Measurements from ENCODE around the gene TAGLN3. TPM values are rescaled to one million over a fixed set of nuclear protein-coding genes. Genes with fewer than 3 reads are reported as not detected.

TAGLN3 gene
- total RNA-seq, 4 donors from 2014 or later: not detected

DNA sequence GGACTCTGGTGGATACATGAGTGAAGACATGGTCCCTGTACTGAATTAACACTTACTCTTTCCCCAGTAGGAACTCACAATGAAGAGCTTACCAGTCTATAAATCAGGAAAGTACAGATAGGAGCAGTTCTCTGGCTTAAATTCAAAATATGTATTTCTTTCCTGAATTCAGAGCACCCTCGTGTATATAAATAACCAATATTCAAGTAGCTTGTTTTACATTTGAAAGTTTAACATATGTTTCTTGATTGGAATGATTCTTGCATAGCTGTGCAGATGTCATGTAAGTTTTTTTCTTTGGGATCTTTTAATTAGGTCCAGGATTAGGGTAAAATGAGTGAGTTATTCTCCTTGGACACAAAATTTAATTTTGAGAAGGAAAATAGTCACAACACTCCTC lies 21.0 kb downstream of the TAGLN3 start:
- in situ Hi-C loops (cut with MboI; ENCODE audit: low sequenced_read_pairs in 4 of 4) (no loop called here), intact Hi-C loops (cut with DNase I; ENCODE audit: low total_unique reads) (no loop called here)
- no peak overlapping the region for H3K27ac ChIP-seq
- no peak for DNase-seq
- no peaks in the 10 kb centered on the region for H3K36me3 ChIP-seq
- no peak for ATAC-seq
- no peak overlapping the region for H3K4me3 ChIP-seq
- no peaks in the 10 kb centered on the region for H3K4me1 ChIP-seq
- TF ChIP-seq POLR2A (IDR thresholded peaks at IDR 0.05) (no peak), CTCF (IDR thresholded peaks at IDR 0.05 in 4 of 5, conservative IDR thresholded peaks at IDR 0.05 in 1 of 5) (no peak)
- no peaks in the 10 kb centered on the region for H3K9me3 ChIP-seq
- H3K27me3 ChIP-seq: no peaks in the 10 kb centered on the region

GRCh38 chr3:112020674-112021085 lies 22.0 kb downstream of the TAGLN3 start:
- DNase-seq (no peak), ATAC-seq (no peak)
- Histone ChIP-seq H3K4me3 (no peak overlapping the region), H3K36me3 (no peaks in the 10 kb centered on the region), H3K27ac (no peak overlapping the region), H3K27me3 (no peaks in the 10 kb centered on the region), H3K9me3 (no peaks in the 10 kb centered on the region), H3K4me1 (no peaks in the 10 kb centered on the region)
- intact Hi-C loops (cut with DNase I; ENCODE audit: low total_unique reads) (no loop called here), in situ Hi-C loops (cut with MboI; ENCODE audit: low sequenced_read_pairs in 4 of 4) (no loop called here)
- TF ChIP-seq POLR2A (IDR thresholded peaks at IDR 0.05): no peak
- no peak for TF ChIP-seq CTCF (IDR thresholded peaks at IDR 0.05 in 4 of 5, conservative IDR thresholded peaks at IDR 0.05 in 1 of 5)

- Histone ChIP-seq H3K4me3 (no peak overlapping the region), H3K9me3 (no peaks in the 10 kb centered on the region), H3K36me3 (no peaks in the 10 kb centered on the region), H3K27ac (no peak overlapping the region), H3K27me3 (no peaks in the 10 kb centered on the region), H3K4me1 (no peaks in the 10 kb centered on the region)
- DNase-seq (no peak), ATAC-seq (no peak)
- intact Hi-C loops (cut with DNase I; ENCODE audit: low total_unique reads) (no loop called here), in situ Hi-C loops (cut with MboI; ENCODE audit: low sequenced_read_pairs in 4 of 4) (no loop called here)
- TF ChIP-seq POLR2A (IDR thresholded peaks at IDR 0.05): no peak
- no peak for TF ChIP-seq CTCF (IDR thresholded peaks at IDR 0.05 in 4 of 5, conservative IDR thresholded peaks at IDR 0.05 in 1 of 5)
Measured at GRCh38 chr3:112027142-112027541, 28.4 kb downstream of the TAGLN3 start.

- no peak overlapping the region for H3K27ac ChIP-seq
- TF ChIP-seq CTCF (IDR thresholded peaks at IDR 0.05 in 4 of 5, conservative IDR thresholded peaks at IDR 0.05 in 1 of 5): no peak
- no peak for TF ChIP-seq POLR2A (IDR thresholded peaks at IDR 0.05)
- H3K9me3 ChIP-seq: no peaks in the 10 kb centered on the region
- H3K36me3 ChIP-seq: no peaks in the 10 kb centered on the region
- no peaks in the 10 kb centered on the region for H3K27me3 ChIP-seq
- DNase-seq: no peak
- H3K4me3 ChIP-seq: no peak overlapping the region
- ATAC-seq: no peak
- intact Hi-C loops (cut with DNase I; ENCODE audit: low total_unique reads) (no loop called here), in situ Hi-C loops (cut with MboI; ENCODE audit: low sequenced_read_pairs in 4 of 4) (no loop called here)
- no peaks in the 10 kb centered on the region for H3K4me1 ChIP-seq
Measured at GRCh38 chr3:112027826-112028225, 29.1 kb downstream of the TAGLN3 start.

- in situ Hi-C loops (cut with MboI; ENCODE audit: low sequenced_read_pairs in 4 of 4): no loop called here
- Histone ChIP-seq H3K27me3 (no peaks in the 10 kb centered on the region), H3K9me3 (no peaks in the 10 kb centered on the region), H3K4me1 (no peaks in the 10 kb centered on the region), H3K36me3 (no peaks in the 10 kb centered on the region), H3K4me3 (no peak overlapping the region), H3K27ac (no peak overlapping the region)
- ATAC-seq (no peak), DNase-seq (no peak)
- intact Hi-C loops (cut with DNase I; ENCODE audit: low total_unique reads): no loop called here
- no peak for TF ChIP-seq CTCF (IDR thresholded peaks at IDR 0.05 in 4 of 5, conservative IDR thresholded peaks at IDR 0.05 in 1 of 5)
- no peak for TF ChIP-seq POLR2A (IDR thresholded peaks at IDR 0.05)
Measured at GRCh38 chr3:112030901-112031300, 32.2 kb downstream of the TAGLN3 start.

Data from gastrocnemius medialis (tissue), 4 donors.